ENCODE data around the gene PRSS21.

The PRSS21 gene

DNA sequence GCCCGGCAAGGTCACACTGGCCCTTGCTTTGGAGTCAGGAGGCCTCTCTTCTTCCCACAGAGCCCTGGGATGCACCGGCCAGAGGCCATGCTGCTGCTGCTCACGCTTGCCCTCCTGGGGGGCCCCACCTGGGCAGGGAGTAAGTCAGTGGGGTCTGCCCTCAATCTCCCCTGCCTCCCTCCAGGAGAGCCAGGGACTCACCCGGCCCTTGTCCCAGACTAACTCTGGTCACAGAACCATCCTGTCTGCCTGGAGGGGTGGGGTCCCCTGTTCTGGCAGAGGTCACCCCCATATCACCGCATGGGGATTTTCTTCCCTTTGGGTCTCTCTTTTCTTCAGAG is 13.3 kb downstream of the PRSS21 start:
- no peak overlapping the region for H3K4me3 ChIP-seq (ENCODE audit: low read length)
- no peaks in the 10 kb centered on the region for H3K9me3 ChIP-seq (ENCODE audit: insufficient read depth, low read length)
- no peaks in the 10 kb centered on the region for H3K4me1 ChIP-seq (ENCODE audit: low read length)
- no peak overlapping the region for H2AFZ ChIP-seq (ENCODE audit: low read depth, low read length)
- no peaks in the 10 kb centered on the region for H3K79me2 ChIP-seq (ENCODE audit: low read length)
- TF ChIP-seq EZH2phosphoT487 (IDR thresholded peaks at IDR 0.05; ENCODE audit: low read depth) (no peak), CTCF (IDR thresholded peaks at IDR 0.05; ENCODE audit: low read depth, low read length) (no peak)
- no peak overlapping the region for H3K4me2 ChIP-seq (ENCODE audit: low read length)
- no peaks in the 10 kb centered on the region for H3K27me3 ChIP-seq (ENCODE audit: low read depth, low read length)
- no peaks in the 10 kb centered on the region for H4K20me1 ChIP-seq (ENCODE audit: insufficient read depth, low read length)
- no peak overlapping the region for H3K27ac ChIP-seq (ENCODE audit: low read length)
- no peaks in the 10 kb centered on the region for H3K36me3 ChIP-seq (replicated peaks; ENCODE audit: low read depth, low read length)
- H3K9ac ChIP-seq (ENCODE audit: low read length): no peak overlapping the region

DNA sequence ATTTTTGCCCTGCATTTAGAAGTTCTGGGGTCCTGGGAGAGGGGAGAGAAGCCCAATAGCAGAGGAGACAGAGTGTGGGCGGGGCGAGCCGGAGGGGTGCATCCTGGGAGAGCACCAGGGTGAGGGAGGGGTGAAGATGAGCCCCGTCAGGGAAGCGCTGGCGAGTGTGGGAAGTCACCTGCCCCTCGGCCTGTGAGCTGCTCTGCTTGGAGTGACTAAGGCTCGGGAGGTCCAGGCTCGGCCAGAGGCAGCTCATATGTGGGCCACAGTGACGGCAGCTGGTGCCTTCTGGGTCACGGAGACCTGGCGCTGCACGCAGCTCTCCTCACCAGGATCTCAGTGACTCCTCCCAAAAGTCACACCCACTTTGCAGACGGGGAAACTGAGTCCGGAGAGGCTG is 14.2 kb downstream of the PRSS21 start:
- H3K9ac ChIP-seq (ENCODE audit: low read length): no peak overlapping the region

GRCh38 chr16:2833776-2834175 is 16.7 kb downstream of the PRSS21 start:
- H3K36me3 ChIP-seq (replicated peaks; ENCODE audit: low read depth, low read length): no peaks in the 10 kb centered on the region
- H3K9ac ChIP-seq (ENCODE audit: low read length): no peak overlapping the region
- H3K4me1 ChIP-seq (ENCODE audit: low read length): no peaks in the 10 kb centered on the region
- H3K4me3 ChIP-seq (ENCODE audit: low read length): no peak overlapping the region
- H2AFZ ChIP-seq (ENCODE audit: low read depth, low read length): no peak overlapping the region
- H3K4me2 ChIP-seq (ENCODE audit: low read length): no peak overlapping the region
- H3K27ac ChIP-seq (ENCODE audit: low read length): no peak overlapping the region
- no peak for TF ChIP-seq EZH2phosphoT487 (IDR thresholded peaks at IDR 0.05; ENCODE audit: low read depth)
- no peak for TF ChIP-seq CTCF (IDR thresholded peaks at IDR 0.05; ENCODE audit: low read depth, low read length)
- H3K27me3 ChIP-seq (ENCODE audit: low read depth, low read length): no peaks in the 10 kb centered on the region
- no peaks in the 10 kb centered on the region for H4K20me1 ChIP-seq (ENCODE audit: insufficient read depth, low read length)
- no peaks in the 10 kb centered on the region for H3K79me2 ChIP-seq (ENCODE audit: low read length)
- H3K9me3 ChIP-seq (ENCODE audit: insufficient read depth, low read length): no peaks in the 10 kb centered on the region

More for the DNA sequence above, 14.2 kb downstream of the PRSS21 start:
- H3K27me3 ChIP-seq (ENCODE audit: low read depth, low read length): no peaks in the 10 kb centered on the region
- H3K4me3 ChIP-seq (ENCODE audit: low read length): no peak overlapping the region
- no peaks in the 10 kb centered on the region for H3K79me2 ChIP-seq (ENCODE audit: low read length)
- H3K9me3 ChIP-seq (ENCODE audit: insufficient read depth, low read length): no peaks in the 10 kb centered on the region
- no peaks in the 10 kb centered on the region for H3K4me1 ChIP-seq (ENCODE audit: low read length)
- TF ChIP-seq CTCF (IDR thresholded peaks at IDR 0.05; ENCODE audit: low read depth, low read length) (no peak), EZH2phosphoT487 (IDR thresholded peaks at IDR 0.05; ENCODE audit: low read depth) (no peak)
- H3K4me2 ChIP-seq (ENCODE audit: low read length): no peak overlapping the region
- H3K36me3 ChIP-seq (replicated peaks; ENCODE audit: low read depth, low read length): no peaks in the 10 kb centered on the region
- H4K20me1 ChIP-seq (ENCODE audit: insufficient read depth, low read length): no peaks in the 10 kb centered on the region
- no peak overlapping the region for H2AFZ ChIP-seq (ENCODE audit: low read depth, low read length)
- no peak overlapping the region for H3K27ac ChIP-seq (ENCODE audit: low read length)

- H3K4me2 ChIP-seq (ENCODE audit: low read length): no peak overlapping the region
- no peak overlapping the region for H3K27ac ChIP-seq (ENCODE audit: low read length)
- H3K4me1 ChIP-seq (ENCODE audit: low read length): no peaks in the 10 kb centered on the region
- H3K4me3 ChIP-seq (ENCODE audit: low read length): no peak overlapping the region
- no peaks in the 10 kb centered on the region for H3K27me3 ChIP-seq (ENCODE audit: low read depth, low read length)
- H3K9me3 ChIP-seq (ENCODE audit: insufficient read depth, low read length): no peaks in the 10 kb centered on the region
- no peak for TF ChIP-seq CTCF (IDR thresholded peaks at IDR 0.05; ENCODE audit: low read depth, low read length)
- H2AFZ ChIP-seq (ENCODE audit: low read depth, low read length): no peak overlapping the region
- H4K20me1 ChIP-seq (ENCODE audit: insufficient read depth, low read length): no peaks in the 10 kb centered on the region
- H3K9ac ChIP-seq (ENCODE audit: low read length): no peak overlapping the region
- no peaks in the 10 kb centered on the region for H3K36me3 ChIP-seq (replicated peaks; ENCODE audit: low read depth, low read length)
- no peaks in the 10 kb centered on the region for H3K79me2 ChIP-seq (ENCODE audit: low read length)
These were observed 17.9 kb downstream of the PRSS21 start for GRCh38 chr16:2834968-2835367.
